GM21576 (cell line): ENCODE data around the gene F9.
"Not testable (repeated sequence)": the region's sequence is repeated elsewhere in the genome, so short reads cannot be mapped to it uniquely, and the experiment has no call there.

ENCODE experiments used
- ATAC-seq: cut with Tn5 transposase; IDR thresholded peaks from one replicate; pipeline ENCODE4 v1.9.1; 2021; ENCODE audit warnings: mild to moderate bottlenecking, moderate library complexity; ENCODE audit not compliant: unreplicated experiment

Gene F9

DNA sequence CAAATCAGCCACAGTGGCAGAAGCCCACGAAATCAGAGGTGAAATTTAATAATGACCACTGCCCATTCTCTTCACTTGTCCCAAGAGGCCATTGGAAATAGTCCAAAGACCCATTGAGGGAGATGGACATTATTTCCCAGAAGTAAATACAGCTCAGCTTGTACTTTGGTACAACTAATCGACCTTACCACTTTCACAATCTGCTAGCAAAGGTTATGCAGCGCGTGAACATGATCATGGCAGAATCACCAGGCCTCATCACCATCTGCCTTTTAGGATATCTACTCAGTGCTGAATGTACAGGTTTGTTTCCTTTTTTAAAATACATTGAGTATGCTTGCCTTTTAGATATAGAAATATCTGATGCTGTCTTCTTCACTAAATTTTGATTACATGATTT, at the start of gene F9:
F9 (plus strand) TSS at position 190 of the 400 bp plus-strand sequence; CDS start at position 216, 26 bp downstream.
- no peak for ATAC-seq

- no peak for ATAC-seq
Measured at GRCh38 chrX:139483699-139484098, 46.8 kb upstream of the F9 start.

DNA sequence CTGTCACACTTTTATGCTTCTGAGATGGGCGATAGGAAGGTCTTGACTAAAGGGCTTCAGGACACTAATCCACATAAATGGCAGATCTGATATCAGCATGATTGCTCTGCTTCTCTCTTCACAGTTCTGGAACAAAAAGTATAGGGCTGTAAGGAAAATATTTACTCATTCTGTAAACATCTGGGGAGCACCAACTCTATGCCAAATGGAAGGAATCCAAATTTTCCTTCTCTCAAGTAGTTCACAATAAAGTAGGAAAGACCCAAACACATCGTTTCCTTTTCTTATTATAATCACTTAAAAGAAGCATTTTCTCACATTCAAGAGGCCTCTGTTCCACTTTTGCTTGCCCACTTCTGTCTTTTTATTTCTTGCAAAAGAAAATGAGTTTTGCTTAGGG, 45.9 kb upstream of the F9 start:
- no peak for ATAC-seq

DNA sequence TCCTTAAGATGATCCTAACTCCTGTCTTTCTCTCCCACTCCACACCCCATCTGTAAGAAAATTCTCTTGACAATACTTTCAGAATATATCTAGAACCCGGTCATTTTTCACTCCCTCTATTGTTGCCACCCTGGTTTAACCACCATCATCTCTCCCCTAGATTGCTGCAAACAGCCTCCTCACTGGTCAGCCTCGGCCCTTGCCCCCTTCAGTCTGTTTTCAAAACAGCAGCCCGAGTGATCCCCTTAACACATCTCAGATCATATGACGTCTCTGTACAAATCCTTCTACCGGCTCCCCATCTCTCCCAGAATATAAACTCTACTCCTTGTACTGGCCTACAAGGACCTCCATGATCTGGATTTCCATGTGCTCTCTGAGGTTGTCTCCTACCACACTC, 35.2 kb upstream of the F9 start:
- ATAC-seq = no peak

GRCh38 chrX:139506333-139506732, 24.2 kb upstream of the F9 start:
- no peak for ATAC-seq

DNA sequence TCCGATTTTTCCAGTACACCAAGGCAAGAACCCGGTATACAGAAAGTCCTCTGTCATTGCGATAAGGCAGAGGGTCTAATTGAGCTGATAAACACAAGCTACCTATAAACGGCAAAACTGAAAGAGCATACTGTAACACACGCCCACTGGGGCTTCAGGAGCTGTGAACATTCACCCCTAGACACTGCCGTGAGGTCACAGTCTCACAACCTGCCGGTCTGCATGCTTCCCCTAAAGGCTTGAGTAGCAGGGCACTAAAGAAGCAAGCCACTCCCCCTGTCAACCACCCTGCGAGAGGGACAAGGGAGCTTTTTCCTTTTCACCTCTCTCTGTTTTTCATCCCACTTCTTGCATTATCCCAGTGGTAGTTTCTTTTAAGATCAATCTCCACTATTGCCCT, 22.4 kb upstream of the F9 start:
- ATAC-seq = no peak

DNA sequence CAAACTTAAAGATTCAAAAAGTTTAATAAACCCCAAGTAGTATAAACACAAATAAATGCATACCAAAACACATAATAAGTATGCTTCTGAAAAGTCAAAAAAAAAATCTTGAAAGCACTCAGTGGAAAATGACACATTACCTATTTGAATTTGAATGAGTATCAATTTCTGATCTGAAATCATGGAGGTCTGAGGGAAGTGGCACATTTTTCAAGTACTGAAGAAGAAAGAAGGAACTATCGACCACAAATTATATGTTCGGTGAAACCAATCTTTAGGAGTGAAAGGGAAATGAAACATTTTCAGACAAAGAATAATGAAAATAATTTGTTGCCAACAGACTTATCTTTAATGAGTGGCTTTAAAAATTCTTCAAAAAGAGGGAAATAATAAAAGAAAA, 12.1 kb upstream of the F9 start:
- no peak for ATAC-seq

- not testable (repeated sequence) for ATAC-seq
Measured at GRCh38 chrX:139528829-139529228, 1.7 kb upstream of the F9 start.

DNA sequence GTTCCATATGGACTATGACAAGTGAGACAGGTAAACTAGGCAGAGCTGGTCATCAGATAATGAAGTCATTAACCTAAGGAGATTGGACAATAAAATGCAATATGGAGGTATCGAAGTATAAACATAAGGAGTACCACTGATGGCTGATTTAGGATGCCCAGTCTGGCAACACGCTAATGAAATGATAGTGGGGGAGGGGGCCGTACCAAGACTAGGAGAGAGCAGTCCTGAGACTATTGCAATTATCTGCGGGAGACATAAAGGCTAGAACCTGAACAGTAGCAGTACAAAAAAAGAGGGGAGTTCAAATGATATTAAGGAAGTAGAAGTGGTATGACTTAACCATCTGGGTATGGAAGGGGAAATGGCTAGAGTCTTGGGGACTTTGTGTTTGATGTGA, 2.3 kb downstream of the F9 start:
- ATAC-seq = no peak

- ATAC-seq = no peak
Measured at GRCh38 chrX:139533444-139533843, 2.9 kb downstream of the F9 start.

- no peak for ATAC-seq
Measured at GRCh38 chrX:139538907-139539790, 8.6 kb downstream of the F9 start.

DNA sequence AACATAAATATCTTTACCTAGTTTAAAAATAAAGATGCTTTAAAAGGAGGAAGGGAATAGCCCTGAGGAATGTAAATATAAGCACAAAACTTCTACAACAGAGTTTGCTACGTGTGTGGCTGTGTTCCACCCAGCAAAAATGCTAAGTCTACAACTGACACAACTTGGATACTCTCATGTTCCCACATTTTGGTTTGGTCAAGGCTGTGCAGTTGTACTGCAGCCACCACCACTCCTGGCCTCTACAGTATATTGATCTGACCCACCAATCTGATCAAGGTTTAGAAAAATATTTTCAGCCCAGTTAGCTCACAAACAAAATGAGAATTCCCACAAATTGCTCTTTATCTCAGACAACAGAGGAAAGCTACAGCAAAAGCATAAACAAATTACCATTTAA, 12.1 kb downstream of the F9 start:
- no peak for ATAC-seq

- ATAC-seq = no peak
Measured at GRCh38 chrX:139543920-139544319, 13.4 kb downstream of the F9 start.

DNA sequence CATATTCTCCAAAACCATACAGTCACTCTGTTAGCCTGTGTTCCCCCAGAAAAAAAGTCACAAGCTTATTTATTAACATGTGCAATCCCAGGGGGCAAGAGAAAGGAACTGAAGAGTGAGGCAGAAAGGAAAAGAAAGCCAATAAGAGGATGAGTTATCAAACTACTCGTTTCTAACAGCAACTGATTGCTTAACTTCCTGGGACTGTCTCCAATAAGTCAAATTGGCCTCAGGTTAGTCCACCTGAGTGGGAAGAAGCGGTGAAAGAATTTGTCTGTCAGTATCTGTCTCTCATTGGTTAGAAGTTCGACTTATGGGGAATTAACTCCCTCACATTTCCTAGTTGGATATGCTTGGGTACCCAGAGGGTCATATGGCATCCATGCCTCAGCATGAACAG, 14.1 kb downstream of the F9 start:
- ATAC-seq = no peak

- ATAC-seq = peak; percentile 22
Measured at GRCh38 chrX:139554376-139554775, 23.8 kb downstream of the F9 start.

DNA sequence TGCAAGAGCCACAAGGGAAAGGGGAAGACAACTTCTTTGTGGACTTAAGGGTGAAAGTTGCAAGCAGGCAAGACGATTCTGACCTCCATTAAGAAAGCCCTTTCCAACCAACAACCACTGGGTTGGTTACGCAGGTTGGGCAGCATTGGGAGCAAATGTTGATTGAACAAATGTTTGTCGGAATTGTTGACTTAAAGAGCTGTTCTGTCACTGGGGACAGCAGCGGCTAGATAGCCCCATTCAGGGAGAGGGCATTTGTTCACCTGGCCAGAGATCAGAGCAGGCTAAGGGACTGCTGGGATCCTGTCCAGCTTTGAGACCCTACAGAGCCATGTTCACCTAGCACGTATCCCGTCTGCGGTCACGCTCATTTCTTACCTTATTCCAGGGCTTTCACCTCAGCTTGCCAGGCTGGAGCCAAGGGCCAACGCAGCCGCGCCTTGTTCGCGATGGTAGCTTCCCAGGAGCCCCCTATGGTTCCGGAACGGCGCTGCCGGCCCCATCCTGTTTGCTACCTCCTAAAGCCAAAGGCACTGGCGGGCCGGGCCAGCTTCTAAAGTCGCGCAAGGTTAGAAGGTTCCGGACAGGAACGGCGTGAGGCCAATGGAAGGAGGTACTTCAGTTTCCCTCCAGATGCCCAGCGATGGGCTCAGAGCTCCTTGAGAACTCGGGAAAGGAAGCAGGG, 24.6 kb downstream of the F9 start:
- ATAC-seq = no peak

DNA sequence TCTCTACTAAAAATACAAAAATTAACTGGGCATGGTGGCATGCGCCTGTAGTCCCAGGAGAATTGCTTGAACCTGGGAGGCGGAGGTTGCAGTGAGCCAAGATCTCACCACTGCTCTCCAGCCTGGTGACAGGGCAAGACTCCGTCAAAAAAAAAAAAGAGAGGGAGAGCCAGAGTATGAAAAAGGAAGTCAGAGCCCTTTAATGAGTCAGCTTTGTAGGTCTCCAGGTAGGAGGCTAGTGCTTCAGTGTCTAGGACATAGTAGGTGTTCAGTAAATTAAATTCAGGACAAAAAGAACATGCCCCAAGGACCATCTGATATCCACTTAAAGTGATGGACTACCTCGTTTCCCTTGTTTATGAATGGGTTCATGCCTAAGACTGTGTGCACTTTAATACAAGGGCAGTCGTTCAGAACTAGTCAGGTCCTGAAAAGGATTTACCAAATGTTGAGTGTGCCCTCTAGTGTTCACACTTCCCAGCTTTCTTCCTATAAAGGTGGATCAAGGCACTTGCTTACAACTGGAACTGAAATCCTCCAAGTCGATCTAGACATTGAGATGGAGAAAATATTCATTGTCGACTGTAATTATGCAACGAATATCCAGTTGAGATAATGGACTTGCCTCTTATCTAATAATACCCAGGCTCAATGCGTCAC, 29.0 kb downstream of the F9 start:
- peak; percentile 83 for ATAC-seq

DNA sequence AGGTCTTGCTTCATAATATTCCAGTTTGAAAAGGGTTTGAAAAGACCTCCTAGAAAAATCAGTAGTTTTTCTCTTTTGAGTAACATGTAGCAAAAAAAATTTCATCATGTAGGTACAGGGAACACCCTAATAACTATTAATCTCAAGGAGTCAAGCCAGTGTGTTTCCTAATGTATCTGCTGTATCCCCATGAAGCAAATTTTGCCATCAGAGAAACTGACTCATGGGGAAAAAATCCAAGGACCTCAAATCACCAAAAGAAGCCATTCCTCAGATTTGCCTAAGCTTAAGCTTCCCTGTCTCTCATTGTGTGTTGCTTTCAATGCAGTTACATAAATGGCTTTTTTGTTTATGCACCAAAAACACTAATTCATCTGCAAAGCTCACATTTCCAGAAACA, 29.7 kb downstream of the F9 start:
- no peak for ATAC-seq

DNA sequence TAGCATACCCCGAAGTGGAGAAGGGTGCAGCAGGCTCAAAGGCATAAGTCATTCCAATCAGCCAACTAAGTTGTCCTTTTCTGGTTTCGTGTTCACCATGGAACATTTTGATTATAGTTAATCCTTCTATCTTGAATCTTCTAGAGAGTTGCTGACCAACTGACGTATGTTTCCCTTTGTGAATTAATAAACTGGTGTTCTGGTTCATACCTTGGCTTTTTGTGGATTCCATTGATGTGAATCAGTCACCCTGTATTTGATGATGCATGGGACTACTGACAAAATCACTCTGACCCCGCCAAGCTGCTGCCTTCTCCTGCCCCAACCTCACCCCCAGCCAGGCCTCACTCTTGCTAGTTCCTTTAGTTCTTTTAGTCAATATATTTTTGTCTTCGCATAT, 32.7 kb downstream of the F9 start:
- ATAC-seq = no peak

DNA sequence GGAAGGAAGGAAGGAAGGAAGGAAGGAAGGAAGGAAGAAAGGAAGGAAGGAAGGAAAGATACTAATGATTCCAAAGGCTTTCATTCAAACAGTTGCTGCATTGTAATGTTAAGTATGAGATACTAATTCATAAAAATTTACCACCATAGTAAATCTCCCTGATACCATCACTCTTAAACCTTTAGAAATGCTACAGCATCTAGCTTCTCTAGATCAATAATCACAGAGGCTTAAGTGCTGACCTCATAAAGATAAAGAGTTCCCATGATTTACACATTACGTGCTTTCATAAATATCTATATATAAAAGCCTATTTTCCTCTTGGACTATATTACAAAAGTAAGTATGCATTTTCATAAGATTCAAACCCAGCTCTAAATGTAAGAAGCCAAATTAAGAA, 36.4 kb downstream of the F9 start:
- ATAC-seq = no peak

GRCh38 chrX:139581068-139581467, 50.5 kb downstream of the F9 start:
- ATAC-seq = no peak

- ATAC-seq = no peak
Measured at GRCh38 chrX:139585613-139586012, 55.1 kb downstream of the F9 start.
